Retinal pigment epithelial cell (primary cell): ENCODE results near the gene RPE65.
"Not testable (repeated sequence)": the region's sequence is repeated elsewhere in the genome, so short reads cannot be mapped to it uniquely, and the experiment has no call there.

Source experiments
- DNase-seq: peaks from one replicate; pipeline ENCODE4 v3.0.0-alpha.2; 2010; ENCODE audit warnings: low read depth
- H3K4me3 ChIP-seq: 2 replicates; pipeline ENCODE4 v1.5.1; 2011; ENCODE audit warnings: mild to moderate bottlenecking, low read length, control low read depth, moderate library complexity
- CTCF ChIP-seq: conservative IDR thresholded peaks from 2 replicates; pipeline ENCODE4 v1.5.1; 2011; ENCODE audit warnings: low read depth, low read length, control low read depth, inconsistent platforms

The RPE65 gene

GRCh38 chr1:68433395-68433794 is 16.4 kb downstream of the RPE65 start:
- no peak overlapping the region for H3K4me3 ChIP-seq
- TF ChIP-seq CTCF: no peak
- DNase-seq: no peak

GRCh38 chr1:68431076-68431475 is 18.7 kb downstream of the RPE65 start:
- H3K4me3 ChIP-seq: no peak overlapping the region
- no peak for TF ChIP-seq CTCF
- no peak for DNase-seq

GRCh38 chr1:68429233-68429808 is 20.4 kb downstream of the RPE65 start:
- no peak overlapping the region for H3K4me3 ChIP-seq
- no peak for TF ChIP-seq CTCF
- DNase-seq: no peak

- H3K4me3 ChIP-seq: no peak overlapping the region
- DNase-seq: no peak
- TF ChIP-seq CTCF: no peak
Observed at GRCh38 chr1:68426594-68426993, 23.2 kb downstream of the RPE65 start.

- TF ChIP-seq CTCF: no peak
- no peak for DNase-seq
- no peak overlapping the region for H3K4me3 ChIP-seq
Observed at GRCh38 chr1:68421350-68421749, 28.4 kb downstream of the RPE65 start.

- TF ChIP-seq CTCF: no peak
- H3K4me3 ChIP-seq: no peak overlapping the region
- DNase-seq: no peak
Observed at GRCh38 chr1:68409426-68409825, 40.3 kb downstream of the RPE65 start.

- no peak for DNase-seq
- no peak for TF ChIP-seq CTCF
- H3K4me3 ChIP-seq: no peak overlapping the region
Observed at GRCh38 chr1:68401506-68401905, 48.2 kb downstream of the RPE65 start.

GRCh38 chr1:68395575-68395974 is 54.2 kb downstream of the RPE65 start:
- DNase-seq, H3K4me3 ChIP-seq: not testable (repeated sequence)

- DNase-seq, H3K4me3 ChIP-seq: not testable (repeated sequence)
Observed at GRCh38 chr1:68392474-68392873, 57.3 kb downstream of the RPE65 start.

- not testable (repeated sequence) for H3K4me3 ChIP-seq, DNase-seq
Observed at GRCh38 chr1:68385798-68386524, 63.8 kb downstream of the RPE65 start.
